GM12891 (cell line): ENCODE results near the gene CASP9.

ENCODE experiments used
- PAX5 ChIP-seq: IDR thresholded peaks from 2 replicates; pipeline ENCODE4 v1.6.1; 2011; ENCODE audit warnings: low read length, moderate library complexity, mild to moderate bottlenecking; ENCODE audit not compliant: insufficient read depth, severe bottlenecking
- POLR2A ChIP-seq: IDR thresholded peaks from 2 replicates; pipeline ENCODE4 v1.6.1; 2011; ENCODE audit warnings: low read depth, low read length, control low read depth
- POLR2AphosphoS5 ChIP-seq: IDR thresholded peaks from 2 replicates; pipeline ENCODE4 v1.6.1; 2011; ENCODE audit warnings: low read depth, low read length, control low read depth

GRCh38 chr1:15543589-15544568, 19.9 kb upstream of the CASP9 start:
- TF ChIP-seq POLR2AphosphoS5: no peak
- no peak for TF ChIP-seq POLR2A
- no peak for TF ChIP-seq PAX5
